NCI-H146 treated with DMSO at 0.1 percent for 48 hours (cell line): Measurements from ENCODE around the gene CCDC74A.
"Not testable (repeated sequence)": the region's sequence is repeated elsewhere in the genome, so short reads cannot be mapped to it uniquely, and the experiment has no call there.

ENCODE experiments used
- DNase-seq: peaks from one replicate; lab custom pipeline; 2025; ENCODE audit not compliant: unreplicated experiment; lab: John Stamatoyannopoulos, UW

CCDC74A gene

DNA sequence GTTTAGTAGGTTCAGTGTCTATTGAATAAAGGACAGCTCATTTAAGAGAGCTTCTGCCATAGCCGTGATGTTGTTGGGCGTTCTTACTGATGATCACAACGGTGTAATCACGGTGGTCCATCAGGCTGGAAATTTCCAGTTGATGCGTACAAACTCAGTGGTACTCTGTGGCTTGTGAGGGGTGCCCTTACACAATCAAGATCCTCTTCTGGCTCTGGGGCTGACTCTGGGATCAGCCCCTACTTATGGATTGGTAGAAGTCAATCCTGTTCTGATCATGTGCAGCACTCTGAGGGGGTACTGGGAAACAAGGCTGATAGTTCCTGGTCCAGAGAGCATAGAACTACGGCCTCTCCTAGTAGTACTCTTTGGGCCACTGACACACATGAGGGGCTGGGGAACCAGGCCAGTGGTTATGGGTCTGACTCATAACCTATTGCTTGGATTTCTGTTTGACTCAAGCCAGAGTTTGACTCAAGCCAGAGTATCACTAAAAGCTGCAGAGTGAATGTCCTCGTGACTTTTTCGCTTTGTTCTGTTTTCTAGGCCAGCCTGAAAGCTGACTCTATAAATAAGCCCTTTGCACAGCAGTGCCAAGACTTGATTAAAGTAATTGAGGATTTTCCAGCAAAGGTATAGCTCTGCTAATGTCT, 29.2 kb upstream of the CCDC74A start:
- DNase-seq: not testable (repeated sequence)

DNA sequence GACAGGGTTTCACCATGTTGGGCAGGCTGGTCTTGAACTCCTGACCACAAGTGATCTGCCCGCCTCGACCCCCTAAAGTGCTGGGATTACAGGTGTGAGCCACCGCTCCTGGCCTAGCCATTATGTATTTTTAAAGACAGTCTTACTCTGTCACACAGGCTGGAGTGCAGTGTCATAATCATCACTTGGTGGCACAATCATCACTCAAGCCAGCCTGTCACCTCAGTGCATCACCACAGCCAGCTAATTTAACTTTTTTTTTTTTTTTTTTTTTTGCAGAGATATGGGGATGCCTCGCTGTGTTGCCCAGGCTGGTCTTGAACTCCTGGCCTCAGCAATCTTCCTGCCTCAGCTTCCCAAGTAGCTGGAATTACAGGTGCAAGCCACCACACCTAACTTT, 24.1 kb upstream of the CCDC74A start:
- not testable (repeated sequence) for DNase-seq

DNA sequence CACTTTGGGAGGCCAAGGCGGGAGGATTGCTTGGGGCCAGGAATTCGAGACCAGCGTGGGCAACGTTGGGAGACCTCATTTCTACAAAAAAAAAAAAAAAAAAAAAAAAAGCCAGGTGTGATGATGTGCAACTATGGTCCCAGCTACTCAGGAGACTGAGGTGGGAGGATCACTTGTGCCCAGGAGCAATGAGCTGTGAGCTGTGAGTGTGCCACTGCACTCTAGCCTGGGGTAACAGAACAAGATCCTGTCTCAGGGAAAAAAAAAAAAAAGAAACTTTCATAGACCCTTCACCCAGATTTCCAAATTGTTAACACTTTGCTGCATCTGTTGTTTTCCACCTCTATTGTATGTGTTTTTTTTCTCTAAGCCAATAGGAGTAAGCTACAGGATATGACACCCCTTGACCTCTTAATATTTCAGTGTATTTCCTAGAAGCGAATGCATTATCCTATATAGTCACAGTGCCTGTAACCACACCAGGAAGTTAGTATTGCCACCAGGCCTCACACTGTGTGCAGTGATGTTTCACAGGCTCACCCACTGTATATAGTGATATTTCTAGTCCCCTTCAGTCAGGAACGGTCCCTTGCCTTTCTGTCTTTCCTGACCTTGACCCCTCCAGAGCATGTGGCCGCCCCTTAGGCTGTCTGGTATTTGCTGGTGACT, 23.5 kb upstream of the CCDC74A start:
- not testable (repeated sequence) for DNase-seq

DNA sequence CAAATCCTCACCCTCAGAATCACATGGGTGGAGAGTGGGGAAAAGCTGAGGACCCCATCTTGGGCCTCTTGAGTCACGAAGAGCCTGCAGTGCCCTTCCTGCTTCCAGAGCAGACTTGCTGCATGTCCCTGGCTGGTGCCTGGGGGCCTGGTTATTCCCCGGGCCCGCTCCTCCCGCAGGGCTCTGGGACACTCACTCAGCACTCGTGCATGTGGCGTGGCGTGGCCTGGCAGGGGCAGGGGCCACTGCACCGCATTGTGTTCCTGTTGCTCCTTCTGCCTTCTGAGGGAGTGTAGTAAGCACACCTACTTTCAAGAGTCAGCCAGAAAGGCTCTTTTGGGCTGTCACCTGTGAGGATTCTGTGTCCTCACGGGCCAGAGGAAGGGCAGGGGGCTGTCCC, 18.1 kb upstream of the CCDC74A start:
- no peak for DNase-seq

DNA sequence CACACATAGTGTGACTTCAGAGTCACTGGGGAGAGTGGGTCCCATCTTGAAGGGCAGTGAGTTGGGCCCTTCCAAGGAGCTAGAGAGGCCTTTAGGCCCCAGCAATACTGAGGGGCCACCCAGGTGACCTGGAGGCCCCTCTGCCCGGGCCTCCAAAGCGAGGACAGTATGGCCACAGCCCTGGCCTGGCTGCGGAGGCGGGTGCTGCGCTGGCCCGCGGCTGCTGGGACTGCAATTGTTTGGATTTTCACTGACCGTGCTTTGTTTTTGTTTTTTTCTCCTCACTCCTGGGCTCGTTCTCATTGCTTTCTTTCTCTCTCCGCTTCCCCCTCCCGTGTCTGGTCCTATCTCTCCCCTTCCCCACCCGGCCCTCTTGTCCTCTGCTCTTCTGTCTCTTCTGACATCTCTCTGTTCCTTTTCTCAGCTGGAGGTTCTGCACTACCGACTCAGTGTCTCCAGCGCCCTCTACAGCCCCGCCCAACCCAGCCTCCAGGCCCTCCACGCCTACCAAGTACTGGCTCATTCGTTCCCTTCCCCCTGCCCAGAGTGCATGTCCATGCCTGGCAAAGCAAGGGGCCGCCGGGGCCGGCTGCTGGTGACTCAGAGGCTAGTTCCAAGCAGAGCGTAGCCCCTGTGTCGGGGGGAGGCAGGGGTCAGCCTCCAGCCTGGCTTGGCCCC, 16.3 kb upstream of the CCDC74A start:
- DNase-seq: not testable (repeated sequence)

DNA sequence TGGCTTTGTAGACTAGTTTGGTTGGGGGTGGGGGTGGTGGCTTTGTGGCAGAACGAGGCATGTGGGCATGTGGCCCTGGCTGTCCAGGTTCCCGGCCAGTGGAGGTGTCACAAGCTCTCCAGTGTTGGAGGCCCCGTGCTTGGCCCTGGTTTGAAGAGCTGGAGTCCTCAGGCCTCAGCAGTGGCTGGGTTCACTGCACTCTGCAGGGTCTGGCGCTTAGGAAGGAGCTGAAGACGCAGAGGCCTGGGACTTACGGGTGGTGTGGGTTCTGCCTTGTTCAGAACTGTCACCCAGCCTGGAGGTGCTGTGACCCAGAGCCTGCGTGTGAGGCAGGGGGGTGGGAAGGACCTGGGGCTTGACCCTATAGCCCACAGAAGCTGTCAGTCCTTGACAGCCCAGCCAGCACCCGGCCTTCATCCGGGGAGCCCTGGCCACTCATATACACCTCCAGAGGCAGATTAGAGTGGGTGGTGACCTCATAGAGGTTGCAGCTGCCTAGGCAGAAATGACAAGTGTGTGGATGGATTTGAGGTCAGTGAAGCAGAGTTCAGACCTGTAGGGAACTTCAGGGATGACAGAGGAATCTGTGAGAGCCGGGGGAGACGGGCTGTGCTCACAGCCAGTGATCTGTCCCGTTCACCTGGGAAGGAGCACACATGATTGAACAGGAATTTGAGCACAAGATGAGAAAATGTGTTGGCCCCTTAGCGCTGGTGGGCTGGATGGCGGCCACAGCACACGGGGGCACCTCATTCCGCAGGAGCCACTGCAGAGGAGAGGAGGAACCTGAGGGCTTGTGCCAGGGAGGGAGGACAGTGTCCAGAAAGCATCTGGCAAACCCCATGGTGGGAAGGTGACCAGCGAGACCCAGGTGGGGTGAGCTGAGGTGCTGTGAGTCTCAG, 15.5 kb upstream of the CCDC74A start:
- DNase-seq: not testable (repeated sequence)

DNA sequence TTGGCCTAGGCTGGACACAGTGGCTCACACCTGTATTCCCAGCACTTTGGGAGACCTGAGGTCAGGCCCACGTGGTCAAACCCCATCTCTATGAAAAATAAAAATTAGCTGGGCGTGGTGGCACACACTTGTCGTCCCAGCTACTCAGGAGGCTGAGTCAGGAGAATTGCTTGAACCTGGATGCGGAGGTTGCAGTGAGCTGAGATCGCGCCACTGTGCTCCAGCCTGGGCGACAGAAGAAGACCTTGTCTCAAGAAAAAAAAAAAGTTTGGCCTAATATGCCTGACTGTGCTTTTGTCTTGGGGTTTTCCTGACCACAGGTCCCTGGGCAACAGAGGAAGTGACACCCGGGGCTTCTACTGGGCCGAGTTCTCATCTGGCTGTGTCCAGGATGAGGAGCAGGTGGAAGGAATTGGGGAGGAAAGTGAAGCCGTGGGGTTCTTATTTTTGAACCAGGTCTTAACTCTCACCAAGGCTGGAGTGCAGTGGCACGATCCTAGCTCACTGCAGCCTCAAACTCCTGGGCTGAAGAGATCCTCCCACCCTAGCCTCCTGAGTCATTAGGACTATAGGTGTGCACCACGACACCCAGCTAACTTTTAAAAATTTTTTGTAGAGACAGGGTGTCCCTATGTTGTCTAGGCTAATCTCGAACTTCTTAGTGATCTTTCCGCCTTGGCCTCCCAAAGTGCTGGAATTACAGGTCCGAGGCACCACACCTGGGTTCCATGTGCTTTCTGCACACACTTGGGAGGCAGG, 13.1 kb upstream of the CCDC74A start:
- not testable (repeated sequence) for DNase-seq

DNA sequence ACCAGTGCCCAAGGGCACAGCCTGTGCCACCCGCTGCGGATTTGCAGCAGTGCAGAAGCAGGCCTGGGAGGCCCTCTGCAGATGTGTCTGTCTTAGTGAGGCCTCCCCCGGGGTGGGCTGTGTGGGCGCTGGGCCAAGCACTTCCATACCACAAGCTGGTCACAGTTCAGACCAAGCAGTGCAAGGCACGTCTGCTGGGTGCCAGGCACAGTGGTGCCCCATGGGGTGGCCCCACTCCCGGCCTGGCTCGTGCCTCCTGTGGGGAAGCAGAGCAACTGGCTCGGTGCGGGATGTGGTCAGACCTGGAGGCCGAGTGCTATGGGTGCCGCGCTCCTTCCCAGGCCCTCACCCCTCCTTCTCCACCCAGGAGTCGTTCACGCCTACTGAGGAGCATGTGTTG, 12.5 kb upstream of the CCDC74A start:
- DNase-seq: not testable (repeated sequence)

DNA sequence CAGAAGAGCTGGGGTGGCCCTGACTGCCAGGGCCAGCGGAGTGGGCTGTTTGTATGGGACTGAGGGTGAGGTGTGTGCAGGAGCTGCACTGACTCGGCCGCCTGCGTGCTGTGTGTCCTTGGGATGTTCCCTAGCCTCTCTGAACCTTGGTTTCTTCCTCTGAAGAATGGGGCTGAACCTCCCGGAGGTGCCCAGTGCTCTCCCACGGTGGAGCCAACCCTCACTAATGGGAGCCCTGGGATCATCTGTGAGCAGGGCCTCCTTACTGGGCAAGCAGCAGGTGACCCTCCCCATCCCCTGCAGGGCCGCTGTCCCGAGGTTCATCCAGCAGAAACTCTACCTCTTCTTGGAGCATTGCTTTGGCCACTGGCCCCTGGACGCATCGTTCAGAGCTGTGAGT, 11.7 kb upstream of the CCDC74A start:
- no peak for DNase-seq

DNA sequence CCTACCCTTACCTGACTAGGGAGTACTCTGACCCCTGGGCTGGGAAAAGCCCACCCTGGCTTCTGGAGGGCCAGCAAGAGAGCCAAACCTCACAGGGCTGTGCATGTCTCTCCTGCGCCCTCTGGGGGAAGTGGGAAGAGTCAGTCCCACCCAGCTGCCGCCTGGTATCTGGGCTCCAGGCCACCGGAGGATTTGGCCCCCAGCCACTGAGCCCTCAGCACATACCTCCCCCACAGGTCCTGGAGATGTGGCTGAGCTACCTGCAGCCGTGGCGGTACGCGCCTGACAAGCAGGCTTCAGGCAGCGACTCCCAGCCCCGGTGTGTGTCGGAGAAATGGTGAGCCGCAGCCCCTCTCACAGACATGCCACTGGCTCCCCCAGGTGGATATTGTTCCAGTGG, 11.1 kb upstream of the CCDC74A start:
- DNase-seq: not testable (repeated sequence)

DNA sequence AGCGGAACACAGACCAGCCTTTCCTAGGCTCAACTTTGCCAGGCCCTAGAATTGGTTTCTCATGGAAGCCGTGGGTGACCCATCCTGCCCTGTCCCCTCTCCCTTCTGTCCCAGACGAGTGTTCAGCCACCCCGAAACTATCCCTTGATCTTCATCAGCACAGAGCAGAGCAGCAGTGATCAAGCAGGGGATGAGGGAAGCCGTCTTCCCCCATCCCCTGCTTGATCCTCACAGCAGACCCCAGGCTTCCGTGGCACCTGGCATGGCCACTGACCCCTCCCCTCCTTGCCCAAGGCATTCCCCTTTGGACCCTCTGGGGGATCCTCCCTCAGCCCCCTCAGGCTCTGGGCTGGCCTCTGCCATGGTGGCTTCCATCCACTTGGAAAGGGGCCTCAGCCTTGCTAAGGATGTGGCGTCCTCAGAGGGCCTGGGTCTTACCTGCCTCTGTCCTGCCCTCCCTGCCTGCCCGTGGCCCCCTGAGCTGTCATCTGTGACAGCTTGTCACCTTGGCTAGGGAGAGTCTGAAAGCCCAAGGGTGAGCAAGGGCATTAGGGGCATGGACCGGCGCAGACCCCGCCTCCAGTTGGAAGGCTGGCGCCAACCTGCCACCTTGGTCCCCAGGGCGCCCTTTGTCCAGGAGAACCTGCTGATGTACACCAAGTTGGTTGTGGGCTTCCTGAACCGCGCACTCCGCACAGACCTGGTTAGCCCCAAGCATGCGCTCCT, 10.4 kb upstream of the CCDC74A start:
- DNase-seq: no peak

DNA sequence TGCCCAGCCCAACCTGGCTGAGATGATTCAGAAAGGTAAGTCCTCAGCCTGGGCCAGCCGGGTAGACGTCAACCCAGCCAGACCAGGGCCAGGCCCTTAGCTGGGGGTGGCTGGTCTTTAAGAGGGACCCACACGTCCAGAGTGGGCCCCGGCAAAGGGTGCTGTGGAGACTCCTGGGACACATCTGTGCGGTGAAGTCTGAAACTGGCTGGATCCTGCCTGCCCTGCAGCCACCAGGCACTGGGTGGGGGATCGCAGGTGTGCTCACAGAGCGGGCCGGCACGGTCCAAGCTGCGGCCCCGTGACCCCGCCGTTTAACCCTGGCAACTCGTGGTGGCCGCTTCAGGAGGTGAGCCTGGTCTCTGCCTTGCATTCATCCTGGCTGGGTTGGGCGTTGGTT, 9.8 kb upstream of the CCDC74A start:
- not testable (repeated sequence) for DNase-seq

DNA sequence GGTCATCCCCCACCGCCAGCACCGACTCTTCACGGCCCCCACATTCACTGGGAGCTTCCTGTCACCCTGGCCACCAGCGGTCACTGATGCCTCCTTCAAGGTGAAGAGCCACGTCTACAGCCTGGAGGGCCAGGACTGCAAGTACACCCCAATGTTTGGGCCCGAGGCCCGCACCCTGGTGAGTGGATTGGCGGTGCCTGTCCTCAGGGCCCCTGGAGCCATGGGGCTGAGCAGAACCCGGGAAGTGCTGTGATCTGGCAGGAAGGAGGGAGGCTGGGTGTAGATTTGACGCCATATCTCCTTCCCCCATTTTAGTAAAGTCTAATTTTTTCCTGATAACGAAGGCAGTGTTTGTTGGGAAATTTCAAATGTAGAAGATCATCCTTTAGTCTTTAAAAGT, 9.2 kb upstream of the CCDC74A start:
- not testable (repeated sequence) for DNase-seq

DNA sequence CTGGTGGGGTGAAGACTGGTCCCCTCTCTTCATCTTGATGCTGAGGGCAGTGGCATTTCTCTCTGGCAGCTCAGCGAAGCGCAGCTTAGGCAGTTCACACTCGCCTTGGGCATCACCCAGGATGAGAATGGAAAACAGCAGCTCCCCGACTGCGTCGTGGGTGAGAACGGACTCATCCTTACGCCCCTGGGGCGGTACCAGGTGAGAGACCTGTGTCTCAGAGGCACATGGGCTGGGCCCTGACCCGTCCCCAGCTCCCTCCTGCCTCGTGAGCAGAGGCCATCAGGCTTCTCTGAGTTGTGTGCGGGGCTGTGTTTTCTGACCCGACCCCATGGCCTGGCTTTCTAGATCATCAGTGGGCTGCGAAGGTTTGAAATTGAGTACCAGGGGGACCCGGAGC, 8.2 kb upstream of the CCDC74A start:
- no peak for DNase-seq

DNA sequence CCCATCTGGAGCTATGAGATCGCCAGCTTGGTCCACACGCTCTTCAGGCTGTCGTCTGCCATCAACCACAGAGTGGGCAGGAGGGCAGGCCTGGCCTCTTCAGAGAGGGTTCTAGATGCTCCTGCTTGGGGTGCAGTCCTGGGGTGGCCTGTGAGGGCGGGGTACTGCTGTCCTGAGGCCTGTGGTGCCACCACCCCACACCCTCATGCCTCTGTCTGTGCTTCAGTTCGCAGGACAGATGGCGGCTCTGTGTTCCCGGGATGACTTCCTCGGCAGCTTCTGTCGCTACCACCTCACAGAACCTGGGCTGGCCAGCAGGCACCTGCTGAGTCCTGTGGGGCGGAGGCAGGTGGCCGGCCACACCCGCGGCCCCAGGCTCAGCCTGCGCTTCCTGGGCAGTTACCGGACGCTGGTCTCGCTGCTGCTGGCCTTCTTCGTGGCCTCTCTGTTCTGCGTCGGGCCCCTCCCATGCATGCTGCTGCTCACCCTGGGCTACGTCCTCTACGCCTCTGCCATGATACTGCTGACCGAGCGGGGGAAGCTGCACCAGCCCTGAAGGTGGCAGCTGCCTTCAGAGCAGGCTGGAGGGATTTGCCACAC, 7.7 kb upstream of the CCDC74A start:
- DNase-seq: not testable (repeated sequence)

DNA sequence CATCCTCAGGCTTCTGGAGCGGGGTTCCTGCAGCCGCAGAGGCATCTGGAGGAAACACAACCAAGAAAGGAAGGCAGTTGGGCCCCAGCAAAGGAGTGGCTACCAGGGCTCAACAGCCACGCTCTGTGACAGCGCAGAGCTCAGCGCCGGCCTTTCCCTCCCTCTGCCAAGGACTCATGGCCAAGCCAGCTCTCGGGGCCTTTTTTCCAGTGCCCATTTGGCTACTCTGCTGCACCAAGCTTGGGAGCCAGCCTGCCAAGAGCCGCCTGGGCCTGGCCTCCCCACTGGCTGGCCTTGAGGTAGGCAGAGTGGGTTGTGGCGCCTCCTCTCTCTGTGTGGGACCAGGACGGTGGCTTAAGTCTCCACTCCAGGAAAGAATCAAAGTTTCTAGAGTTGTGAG, 7.2 kb upstream of the CCDC74A start:
- no peak for DNase-seq

DNA sequence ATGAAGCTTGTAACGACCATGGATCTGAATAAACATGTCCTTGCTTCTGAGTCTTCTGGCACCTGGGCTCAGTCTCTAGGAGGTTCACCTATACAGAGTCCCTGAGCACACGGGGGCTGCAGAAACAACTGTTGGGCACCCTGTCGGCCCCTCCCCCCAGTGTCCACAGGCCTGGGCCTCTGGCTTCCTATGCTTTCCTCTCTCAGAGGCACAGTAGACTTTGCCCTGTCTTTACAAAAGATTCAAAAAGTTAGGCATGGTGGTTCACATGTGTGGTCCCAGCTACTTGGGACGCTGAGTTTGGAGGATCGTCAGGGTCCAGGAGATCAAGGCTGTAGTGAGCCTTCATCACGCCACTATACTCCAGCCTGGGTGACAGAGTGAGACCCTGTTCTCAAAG, 6.2 kb upstream of the CCDC74A start:
- DNase-seq: not testable (repeated sequence)

DNA sequence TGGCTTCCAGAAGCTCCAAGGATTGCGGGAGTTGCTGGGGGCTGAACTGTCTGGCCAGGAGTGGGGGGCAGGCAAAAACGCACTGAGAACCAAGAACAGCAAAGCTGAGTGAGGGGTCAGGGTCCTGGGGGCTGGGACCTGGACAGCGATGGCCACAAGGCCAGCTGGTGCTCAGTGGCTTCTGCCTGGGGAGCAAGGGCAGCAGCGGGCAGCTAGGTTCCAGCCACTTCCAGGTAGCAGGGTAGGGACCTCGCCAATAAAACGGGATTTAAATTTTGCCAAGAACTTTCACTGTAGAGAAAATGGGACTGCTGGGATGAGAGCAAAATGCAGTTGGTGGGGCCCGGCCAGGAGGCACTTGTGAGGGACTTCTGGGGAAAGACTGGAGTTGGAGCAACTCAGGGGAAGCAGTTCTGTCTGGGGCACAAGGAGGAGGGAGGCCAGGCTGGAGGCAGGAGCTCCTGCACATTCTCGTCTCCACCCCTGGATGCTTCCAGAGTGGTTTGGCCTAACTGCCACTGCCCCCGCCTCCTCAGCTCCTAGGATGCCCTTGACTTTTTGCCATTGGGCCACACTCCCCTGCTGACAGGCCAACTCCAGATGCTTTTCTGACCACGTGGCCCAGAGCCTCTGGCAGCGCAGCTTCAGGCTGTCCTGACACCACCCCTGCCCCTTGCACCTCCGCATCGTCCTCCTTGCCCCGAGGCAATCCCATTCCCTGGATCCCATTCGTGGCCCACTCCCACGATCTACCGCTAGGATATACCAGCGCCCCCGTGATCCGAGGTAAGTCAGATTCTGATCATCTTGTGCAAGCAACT, 5.5 kb upstream of the CCDC74A start:
- DNase-seq: no peak

DNA sequence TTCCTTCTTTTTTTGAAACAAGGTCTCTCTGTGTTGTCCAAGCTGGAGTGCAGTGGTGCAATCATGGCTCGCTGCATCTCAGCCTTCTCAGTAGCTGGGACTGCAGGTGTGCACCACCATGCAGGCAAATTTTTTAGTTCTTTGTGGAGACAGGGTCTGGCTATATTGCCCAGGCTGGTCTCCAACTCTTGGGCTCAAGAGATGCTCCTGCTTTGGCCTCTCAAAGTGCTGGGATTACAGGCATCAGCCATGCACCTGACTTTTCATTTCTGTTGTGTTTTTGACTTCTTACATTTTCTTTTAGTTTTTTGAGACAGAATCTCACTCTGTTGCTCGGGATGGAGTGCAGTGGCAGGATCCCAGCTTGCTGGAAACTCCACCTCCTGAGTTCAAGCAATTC, 2.4 kb upstream of the CCDC74A start:
- not testable (repeated sequence) for DNase-seq
